ENCODE data around the gene MSH3.
"Not testable (repeated sequence)": the region's sequence is repeated elsewhere in the genome, so short reads cannot be mapped to it uniquely, and the experiment has no call there.

MSH3 gene

GRCh38 chr5:80853413-80853812 is 199.0 kb downstream of the MSH3 start:
- DNase-seq (ENCODE audit: low spot score), result no peak

- no peak for DNase-seq (ENCODE audit: low spot score)
These were observed 200.1 kb downstream of the MSH3 start for GRCh38 chr5:80854583-80854982.

- DNase-seq (ENCODE audit: low spot score), result no peak
These were observed 206.6 kb downstream of the MSH3 start for GRCh38 chr5:80860924-80861613.

GRCh38 chr5:80863708-80864107 is 209.3 kb downstream of the MSH3 start:
- DNase-seq (ENCODE audit: low spot score), result no peak

- no peak for DNase-seq (ENCODE audit: low spot score)
These were observed 209.7 kb downstream of the MSH3 start for GRCh38 chr5:80864109-80864508.

- no peak for DNase-seq (ENCODE audit: low spot score)
These were observed 210.4 kb downstream of the MSH3 start for GRCh38 chr5:80864706-80865435.

GRCh38 chr5:80865551-80865950 is 211.1 kb downstream of the MSH3 start:
- no peak for DNase-seq (ENCODE audit: low spot score)

GRCh38 chr5:80866371-80866770 is 211.9 kb downstream of the MSH3 start:
- DNase-seq (ENCODE audit: low spot score), result no peak

- DNase-seq (ENCODE audit: low spot score), result no peak
These were observed 212.8 kb downstream of the MSH3 start for GRCh38 chr5:80867233-80867632.

- no peak for DNase-seq (ENCODE audit: low spot score)
These were observed 216.0 kb downstream of the MSH3 start for GRCh38 chr5:80870442-80870841.

- no peak for DNase-seq (ENCODE audit: low spot score)
These were observed 217.1 kb downstream of the MSH3 start for GRCh38 chr5:80871541-80871961.

GRCh38 chr5:80874162-80874561 is 219.7 kb downstream of the MSH3 start:
- no peak for DNase-seq (ENCODE audit: low spot score)

GRCh38 chr5:80877592-80877991 is 223.1 kb downstream of the MSH3 start:
- DNase-seq (ENCODE audit: low spot score), result no peak

GRCh38 chr5:80881726-80882125 is 227.3 kb downstream of the MSH3 start:
- DNase-seq (ENCODE audit: low spot score), result no peak

GRCh38 chr5:80883390-80883789 is 228.9 kb downstream of the MSH3 start:
- DNase-seq (ENCODE audit: low spot score), result not testable (repeated sequence)

- no peak for DNase-seq (ENCODE audit: low spot score)
These were observed 229.8 kb downstream of the MSH3 start for GRCh38 chr5:80884086-80884813.

GRCh38 chr5:80884929-80885328 is 230.5 kb downstream of the MSH3 start:
- DNase-seq (ENCODE audit: low spot score), result no peak

- DNase-seq (ENCODE audit: low spot score), result no peak
These were observed 231.0 kb downstream of the MSH3 start for GRCh38 chr5:80885396-80886000.

- no peak for DNase-seq (ENCODE audit: low spot score)
These were observed 239.6 kb downstream of the MSH3 start for GRCh38 chr5:80894083-80894482.

GRCh38 chr5:80895523-80895922 is 241.1 kb downstream of the MSH3 start:
- no peak for DNase-seq (ENCODE audit: low spot score)

- DNase-seq (ENCODE audit: low spot score), result not testable (repeated sequence)
These were observed 248.2 kb downstream of the MSH3 start for GRCh38 chr5:80902624-80903023.

- no peak for DNase-seq (ENCODE audit: low spot score)
These were observed 250.2 kb downstream of the MSH3 start for GRCh38 chr5:80904533-80905187.
